HG03457 (cell line): ENCODE data around the gene EZR.

ENCODE experiments used
- ATAC-seq: cut with Tn5 transposase; IDR thresholded peaks from one replicate; pipeline ENCODE4 v1.9.1; 2021; ENCODE audit warnings: moderate number of reproducible peaks; ENCODE audit not compliant: unreplicated experiment

Gene EZR

GRCh38 chr6:158819977-158820622, 932 bp upstream of the EZR start:
- ATAC-seq = no peak

- peak; percentile 13 for ATAC-seq
Observed at GRCh38 chr6:158818581-158819212, 471 bp downstream of the EZR start.

GRCh38 chr6:158817728-158818580, 1.2 kb downstream of the EZR start:
- no peak for ATAC-seq

- no peak for ATAC-seq
Observed at GRCh38 chr6:158816803-158817727, 2.1 kb downstream of the EZR start.

- no peak for ATAC-seq
Observed at GRCh38 chr6:158816329-158816728, 2.8 kb downstream of the EZR start.

GRCh38 chr6:158815907-158816306, 3.3 kb downstream of the EZR start:
- no peak for ATAC-seq

GRCh38 chr6:158815379-158815724, 3.8 kb downstream of the EZR start:
- no peak for ATAC-seq

- ATAC-seq = no peak
Observed at GRCh38 chr6:158813032-158813431, 6.1 kb downstream of the EZR start.

- no peak for ATAC-seq
Observed at GRCh38 chr6:158812611-158813010, 6.6 kb downstream of the EZR start.

- ATAC-seq = no peak
Observed at GRCh38 chr6:158810155-158811095, 8.7 kb downstream of the EZR start.

- ATAC-seq = peak; percentile 49
Observed at GRCh38 chr6:158808941-158809678, 10.1 kb downstream of the EZR start.

- ATAC-seq = no peak
Observed at GRCh38 chr6:158808442-158808833, 10.7 kb downstream of the EZR start.

- ATAC-seq = no peak
Observed at GRCh38 chr6:158807515-158808441, 11.4 kb downstream of the EZR start.

- no peak for ATAC-seq
Observed at GRCh38 chr6:158805698-158806377, 13.3 kb downstream of the EZR start.

GRCh38 chr6:158804207-158804606, 15.0 kb downstream of the EZR start:
- ATAC-seq = no peak

GRCh38 chr6:158803733-158804143, 15.4 kb downstream of the EZR start:
- ATAC-seq = peak; percentile 55

GRCh38 chr6:158801655-158802294, 17.4 kb downstream of the EZR start:
- no peak for ATAC-seq
